GM21528 (cell line): ENCODE data around the gene SEC16B.
A peak's percentile ranks its signal among the peaks of the same experiment; 100 is the strongest.

Experiments used
- ATAC-seq: cut with Tn5 transposase; IDR thresholded peaks from one replicate; pipeline ENCODE4 v1.9.1; 2021; ENCODE audit warnings: mild to moderate bottlenecking, moderate library complexity; ENCODE audit not compliant: unreplicated experiment, low FRiP score

The SEC16B gene

DNA sequence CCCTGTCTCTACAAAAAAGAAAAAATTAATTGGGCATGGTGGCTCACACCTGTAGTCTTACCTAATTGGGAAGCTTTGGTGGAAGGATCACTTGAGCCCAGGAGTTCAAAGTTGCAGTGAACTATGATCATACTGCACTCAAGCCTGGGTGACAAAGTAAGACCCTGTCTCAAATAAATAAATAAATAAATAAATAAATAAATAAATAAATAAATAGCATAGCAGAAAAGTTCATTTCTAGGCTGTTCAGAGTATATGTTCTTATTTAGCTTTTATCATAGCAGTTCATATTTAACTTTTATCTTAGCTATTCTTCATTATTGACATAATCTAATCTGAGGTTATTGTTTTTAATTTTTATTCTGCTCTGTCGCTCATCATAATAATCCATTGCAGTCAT is 8.7 kb upstream of the SEC16B start:
- ATAC-seq: no peak

DNA sequence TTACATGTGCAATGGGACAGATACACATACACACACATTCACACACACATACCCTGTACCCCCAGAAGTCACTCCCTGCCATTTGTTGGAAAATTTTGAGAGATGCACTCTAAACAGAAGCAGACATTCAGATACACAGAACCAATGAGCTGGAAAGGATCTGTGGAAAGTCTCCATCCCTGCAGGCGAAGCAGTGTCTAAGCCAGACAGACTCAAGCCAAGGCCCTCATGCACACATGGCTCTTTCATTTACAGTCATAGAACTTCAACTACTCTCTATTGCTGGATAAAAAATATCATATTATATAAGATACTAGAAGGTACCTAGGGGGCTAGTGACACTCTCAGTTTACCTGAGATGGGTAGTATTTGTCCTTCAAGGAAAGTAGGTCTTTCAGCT is 7.3 kb upstream of the SEC16B start:
- ATAC-seq: no peak

DNA sequence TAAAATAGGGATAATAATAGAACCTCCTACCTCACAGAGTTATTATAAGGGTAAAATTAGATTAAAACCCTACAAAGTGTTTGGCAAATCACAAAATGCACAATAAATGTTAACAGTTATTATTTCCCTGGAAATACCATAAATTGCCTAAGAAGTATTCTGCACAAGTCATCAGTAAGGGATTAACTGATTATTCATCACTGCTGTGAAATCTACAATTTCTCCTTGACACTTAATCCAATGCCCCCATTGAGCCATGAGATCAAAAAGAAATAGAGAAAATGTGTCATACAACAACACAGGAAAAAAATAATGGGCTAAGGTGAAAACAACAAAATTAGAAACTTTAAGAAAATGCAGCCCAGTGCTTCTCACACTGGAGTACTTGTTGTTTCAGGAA is 6.7 kb upstream of the SEC16B start:
- ATAC-seq: no peak

- no peak for ATAC-seq
Measured at GRCh38 chr1:177975588-177976495, 6.0 kb upstream of the SEC16B start.

GRCh38 chr1:177973585-177973984 is 3.7 kb upstream of the SEC16B start:
- no peak for ATAC-seq

DNA sequence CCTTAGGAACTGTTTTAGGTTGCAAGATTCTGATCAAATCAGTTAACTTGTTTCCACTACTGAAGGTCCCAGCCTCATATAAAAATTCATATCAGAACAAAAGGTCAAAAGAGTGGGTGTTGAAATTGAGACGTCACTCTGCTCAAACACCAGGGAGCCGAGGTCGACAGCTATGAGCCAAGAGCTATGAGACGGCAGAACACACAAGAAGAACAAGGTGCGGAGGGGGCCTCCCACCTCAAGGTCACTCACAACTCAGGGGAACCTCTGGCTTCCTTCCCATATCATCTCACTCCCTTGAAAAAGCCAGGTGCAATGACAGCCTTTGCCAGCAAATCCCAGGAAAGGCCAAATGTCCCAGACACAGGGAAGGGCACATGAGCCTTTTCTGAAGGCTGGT is 749 bp downstream of the SEC16B start:
- no peak for ATAC-seq

DNA sequence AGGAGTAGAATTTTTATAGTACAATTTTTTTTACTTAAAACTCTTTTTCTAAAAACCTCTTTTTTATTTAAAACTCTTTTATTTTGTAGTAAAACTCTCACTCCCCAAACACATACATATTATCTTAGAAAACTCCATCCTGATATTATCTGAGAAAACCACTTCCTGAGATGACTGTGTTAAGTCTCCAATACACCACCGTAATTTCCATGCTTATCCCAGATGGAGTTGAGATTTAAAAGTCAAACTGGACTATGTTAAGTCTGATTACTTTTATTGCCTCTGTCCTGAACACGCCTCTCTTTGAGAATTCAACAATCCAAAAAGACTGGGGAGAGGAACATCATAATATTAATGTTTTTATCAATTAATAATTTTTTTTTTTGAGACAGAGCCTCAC is 3.7 kb downstream of the SEC16B start:
- no peak for ATAC-seq

DNA sequence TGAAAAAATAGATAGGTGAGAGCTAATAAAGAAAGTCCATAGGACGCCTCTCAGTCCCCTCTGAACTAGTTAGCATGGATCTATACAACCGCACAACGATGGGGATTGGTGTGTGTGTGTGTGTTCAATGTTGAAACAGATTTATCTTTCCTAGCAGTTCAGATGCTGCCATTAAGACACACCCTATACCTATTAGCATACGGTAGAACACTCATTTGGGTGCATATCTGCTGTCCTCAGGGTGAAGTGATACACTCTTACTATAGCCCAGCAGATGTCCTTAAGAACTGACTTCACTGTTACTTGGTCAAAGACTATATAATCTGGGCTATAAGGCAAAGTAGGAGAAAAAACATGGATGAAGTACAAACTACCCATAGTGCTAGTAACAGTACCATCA is 4.6 kb downstream of the SEC16B start:
- no peak for ATAC-seq

DNA sequence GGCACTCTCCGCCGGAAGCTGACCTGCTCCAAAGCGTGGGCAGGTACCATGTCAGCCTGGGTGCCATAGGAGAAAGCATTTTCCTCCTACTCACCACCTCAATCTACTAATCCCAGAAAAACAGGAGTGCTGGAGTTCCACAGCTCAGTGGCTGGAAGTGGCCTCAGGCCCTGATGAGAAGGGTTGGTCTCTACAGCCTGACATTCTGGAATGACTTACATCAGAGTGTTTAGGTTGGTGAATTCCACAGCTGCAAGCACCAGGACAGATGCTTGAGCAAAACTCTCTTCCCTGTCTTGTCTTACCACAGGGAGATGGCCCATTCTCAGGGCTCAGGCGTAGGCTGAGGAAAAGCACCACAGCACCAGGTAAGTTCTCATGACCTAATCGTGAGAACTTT is 5.5 kb downstream of the SEC16B start:
- ATAC-seq: no peak

DNA sequence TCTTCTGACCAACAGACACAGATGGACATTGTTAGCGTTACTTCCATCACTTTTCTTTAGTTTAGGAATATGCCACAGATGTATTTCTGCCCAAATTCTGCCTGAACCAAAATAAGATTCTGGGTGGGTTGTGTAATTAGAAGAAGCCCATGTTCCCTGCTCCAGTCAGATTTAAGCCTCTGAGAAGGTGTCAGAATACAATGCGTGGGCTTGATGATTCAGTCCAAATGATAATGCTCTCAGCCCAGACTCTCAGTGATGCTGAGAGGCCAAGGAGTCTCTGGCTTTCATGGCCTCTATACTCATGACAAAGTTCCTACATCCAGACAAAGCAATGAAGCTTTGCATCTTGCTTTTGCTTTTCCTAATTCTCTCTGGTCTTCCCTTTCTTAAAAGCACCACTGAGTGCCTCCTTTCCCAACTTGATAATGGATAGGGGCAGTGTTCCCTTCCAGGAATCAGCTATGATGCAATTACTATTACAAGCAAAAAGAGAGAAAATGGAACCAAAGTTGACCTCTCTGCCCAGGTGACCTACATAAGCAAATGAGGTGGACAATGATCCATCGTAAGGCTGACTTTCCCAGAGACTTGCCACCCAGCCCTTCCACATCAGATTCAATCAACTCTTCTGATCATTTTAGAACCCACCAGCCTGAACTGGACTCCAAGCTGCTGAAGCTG is 8.8 kb downstream of the SEC16B start:
- no peak for ATAC-seq

- ATAC-seq: no peak
Measured at GRCh38 chr1:177959811-177960515, 9.9 kb downstream of the SEC16B start.

DNA sequence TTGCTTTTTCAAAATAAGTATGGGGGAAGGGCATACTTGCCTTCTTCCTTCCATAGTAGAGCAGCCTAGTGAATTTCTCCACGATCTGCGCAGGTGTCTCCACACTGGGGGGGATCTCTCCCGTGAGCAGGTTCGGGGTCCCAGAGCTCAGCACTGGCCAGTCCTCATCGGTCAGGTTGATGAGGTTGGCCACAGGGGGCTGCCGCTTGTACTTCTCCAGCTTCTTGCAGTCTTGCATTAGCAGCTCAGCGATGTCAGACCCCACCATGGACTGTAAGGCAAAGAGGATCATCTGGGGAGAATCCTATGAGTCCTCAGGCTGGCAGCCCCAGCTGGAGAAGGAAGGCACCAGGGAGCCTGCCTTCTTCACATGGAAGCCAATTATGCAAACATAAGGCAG is 11.8 kb downstream of the SEC16B start:
- no peak for ATAC-seq

- no peak for ATAC-seq
Measured at GRCh38 chr1:177954076-177954475, 15.8 kb downstream of the SEC16B start.

- ATAC-seq: no peak
Measured at GRCh38 chr1:177953549-177953948, 16.3 kb downstream of the SEC16B start.

- ATAC-seq: no peak
Measured at GRCh38 chr1:177952691-177953090, 17.2 kb downstream of the SEC16B start.

DNA sequence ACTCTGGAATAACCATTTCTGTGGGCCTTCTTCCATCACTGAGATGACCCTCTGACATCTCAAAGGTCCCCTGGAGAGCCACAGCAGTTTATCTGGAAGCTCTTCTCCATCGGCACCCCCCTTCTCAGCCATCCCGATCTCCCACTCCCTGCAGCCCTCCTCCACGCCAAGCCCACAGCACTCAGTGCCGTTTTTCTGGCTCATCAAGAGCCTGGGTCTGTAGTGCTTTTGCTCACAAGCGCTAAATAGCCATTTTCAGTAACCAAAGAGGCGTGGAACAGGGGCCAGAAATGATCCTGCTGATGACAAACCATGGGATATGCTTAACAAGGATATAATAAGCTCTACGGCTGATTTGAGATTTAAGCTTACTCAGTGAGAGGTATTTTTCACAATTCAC is 17.6 kb downstream of the SEC16B start:
- no peak for ATAC-seq

- no peak for ATAC-seq
Measured at GRCh38 chr1:177950506-177950905, 19.4 kb downstream of the SEC16B start.

GRCh38 chr1:177948336-177948972 is 21.4 kb downstream of the SEC16B start:
- peak; percentile 82 for ATAC-seq

- ATAC-seq: no peak
Measured at GRCh38 chr1:177947623-177948022, 22.2 kb downstream of the SEC16B start.

- no peak for ATAC-seq
Measured at GRCh38 chr1:177945943-177946650, 23.8 kb downstream of the SEC16B start.
